Measurements from ENCODE around the gene THAP6.

GRCh38 chr4:75514131-75514948 lies at the start of gene THAP6, which contains the start of gene RCHY1:
- TF ChIP-seq CTCF (IDR thresholded peaks at IDR 0.05 in 2 of 3, conservative IDR thresholded peaks at IDR 0.05 in 1 of 3; ENCODE audit: borderline replicate concordance in 1 of 3, insufficient read depth in 1 of 3, low read depth in 2 of 3, low read length in 2 of 3) = no peak
- no peak for TF ChIP-seq EZH2phosphoT487 (IDR thresholded peaks at IDR 0.05; ENCODE audit: borderline replicate concordance)
- TF ChIP-seq YY1 (IDR thresholded peaks at IDR 0.05; ENCODE audit: extremely low read depth, insufficient replicate concordance, low read depth, low read length) = peak; percentile 98
- peak; percentile 66 for TF ChIP-seq POLR2A (IDR thresholded peaks at IDR 0.05; ENCODE audit: borderline replicate concordance, extremely low read depth, insufficient read depth, insufficient read length)
- no peak for TF ChIP-seq TCF7L2 (IDR thresholded peaks at IDR 0.05; ENCODE audit: borderline replicate concordance, extremely low read depth, insufficient read depth, insufficient read length)
- no peak for TF ChIP-seq EZH2 (IDR thresholded peaks at IDR 0.05)
- peak; percentile 69 for TF ChIP-seq SP1 (IDR thresholded peaks at IDR 0.05; ENCODE audit: low read depth)
- TF ChIP-seq CEBPB (IDR thresholded peaks at IDR 0.05; ENCODE audit: low read depth) = no peak
- peak; percentile 79 for TF ChIP-seq ELF1 (IDR thresholded peaks at IDR 0.05; ENCODE audit: borderline replicate concordance, low read depth)
- TF ChIP-seq SRF (IDR thresholded peaks at IDR 0.05; ENCODE audit: low read depth) = no peak
- TF ChIP-seq POLR2AphosphoS5 (IDR thresholded peaks at IDR 0.05; ENCODE audit: low read depth, low read length) = peak; percentile 96
- peak; percentile 34; the same call in 1 of the 2 replicates for TF ChIP-seq ZFX (IDR thresholded peaks at IDR 0.05)
- TF ChIP-seq RAD21 (IDR thresholded peaks at IDR 0.05; ENCODE audit: low read depth) = no peak

Data from HCT116 (cell line).